ENCODE data around the gene NBAS.

NBAS gene

DNA sequence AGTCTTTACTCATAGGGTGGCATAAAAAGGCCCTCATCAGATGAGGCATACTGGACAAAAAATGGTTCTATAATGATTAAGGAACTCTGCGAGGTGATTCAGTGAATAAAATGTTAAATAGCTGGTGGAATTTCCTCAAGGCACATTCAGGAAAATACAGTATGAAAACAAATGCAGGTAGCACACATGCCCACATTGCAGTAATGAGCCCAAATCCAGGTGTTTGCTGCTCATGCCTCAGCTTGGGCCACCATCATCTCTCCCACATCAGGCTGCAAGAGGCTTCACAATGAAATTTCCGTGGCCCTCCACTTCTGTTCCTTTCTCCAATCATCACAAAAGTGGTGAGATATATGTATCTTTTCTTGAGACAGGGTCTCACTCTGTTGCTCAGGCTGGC, 298.3 kb downstream of the NBAS start:
- no peak overlapping the region for H3K18ac ChIP-seq (ENCODE audit: low read depth in 1 of 2, low read length in 2 of 2)
- H3K9ac ChIP-seq (ENCODE audit: low read length) = no peak overlapping the region
- no peak overlapping the region for H2AK5ac ChIP-seq (ENCODE audit: low read length, severe bottlenecking)
- no peak overlapping the region for H2BK120ac ChIP-seq (ENCODE audit: low read depth, low read length)
- no peak for DNase-seq
- H3K27me3 ChIP-seq (ENCODE audit: control insufficient read depth in 1 of 2, insufficient read depth in 1 of 2, low read length in 2 of 2) = no peaks in the 10 kb centered on the region
- no peak overlapping the region for H3K27ac ChIP-seq (ENCODE audit: low read length, poor library complexity, severe bottlenecking)
- H3K9me3 ChIP-seq (ENCODE audit: control insufficient read depth, low read length) = peaks cover 7% of the 10 kb centered on the region
- H2AFZ ChIP-seq (ENCODE audit: low read depth, low read length) = no peak overlapping the region
- H4K8ac ChIP-seq (ENCODE audit: low read length) = no peak overlapping the region
- no peak overlapping the region for H3K4me3 ChIP-seq (ENCODE audit: insufficient read depth in 1 of 2, low read depth in 1 of 2, low read length in 2 of 2)
- H3K4me1 ChIP-seq (ENCODE audit: control insufficient read depth, insufficient read depth, low read depth, low read length) = no peaks in the 10 kb centered on the region
- no peak overlapping the region for H3K23ac ChIP-seq (ENCODE audit: low read length in 2 of 2)
- no peak overlapping the region for H3K4me2 ChIP-seq (ENCODE audit: low read length, poor library complexity, severe bottlenecking)
- H2BK15ac ChIP-seq (ENCODE audit: low read depth, poor library complexity, severe bottlenecking) = peak overlapping the region; percentile 46
- H3K14ac ChIP-seq (ENCODE audit: low read length in 2 of 2) = no peak overlapping the region
- H2BK12ac ChIP-seq (ENCODE audit: low read length in 2 of 2) = no peak overlapping the region
- 100% methylated on average over 1 of the region's 2 CpGs for WGBS
- H3K36me3 ChIP-seq (ENCODE audit: control insufficient read depth in 1 of 2, insufficient read depth in 2 of 2, low read depth in 1 of 2, low read length in 2 of 2) = peaks cover 0 to 4% of the 10 kb centered on the region in 2 experiments
- peaks cover 8% of the 10 kb centered on the region for H3K79me1 ChIP-seq (replicated peaks; ENCODE audit: low read length, poor library complexity, severe bottlenecking)
- H2BK5ac ChIP-seq (ENCODE audit: low read depth, low read length, poor library complexity, severe bottlenecking) = no peak overlapping the region
- no peak overlapping the region for H4K91ac ChIP-seq (ENCODE audit: low read length)
- no peak overlapping the region for H3K4ac ChIP-seq (ENCODE audit: low read depth in 1 of 2, low read length in 2 of 2)

DNA sequence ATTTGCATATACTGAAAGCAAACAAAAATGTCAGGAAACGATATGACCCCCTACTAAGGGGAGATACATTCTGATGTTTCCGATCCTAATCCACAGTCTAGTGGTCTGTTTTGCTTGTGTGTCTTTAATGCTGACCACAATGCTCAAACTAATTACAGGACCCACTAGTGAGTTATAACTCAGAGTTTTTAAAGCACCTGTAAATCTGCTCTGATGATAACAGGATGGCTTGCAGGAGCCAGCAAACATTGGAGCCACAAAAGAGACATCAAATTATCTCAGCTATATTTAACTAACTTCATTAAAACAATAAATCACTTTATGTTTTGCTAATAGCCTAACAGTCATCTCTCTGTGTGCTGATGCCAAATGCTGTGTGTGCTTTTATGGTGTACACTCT, 300.3 kb downstream of the NBAS start:
- Histone ChIP-seq H3K4me1 (ENCODE audit: control insufficient read depth, insufficient read depth, low read depth, low read length) (no peaks in the 10 kb centered on the region), H2BK5ac (ENCODE audit: low read depth, low read length, poor library complexity, severe bottlenecking) (no peak overlapping the region), H3K36me3 (ENCODE audit: control insufficient read depth in 1 of 2, insufficient read depth in 2 of 2, low read depth in 1 of 2, low read length in 2 of 2) (peaks cover 0 to 4% of the 10 kb centered on the region in 2 experiments), H3K18ac (ENCODE audit: low read depth in 1 of 2, low read length in 2 of 2) (no peak overlapping the region), H3K4me2 (ENCODE audit: low read length, poor library complexity, severe bottlenecking) (no peak overlapping the region), H4K8ac (ENCODE audit: low read length) (no peak overlapping the region), H3K9me3 (ENCODE audit: control insufficient read depth, low read length) (peaks cover 7% of the 10 kb centered on the region), H4K91ac (ENCODE audit: low read length) (no peak overlapping the region), H3K79me1 (replicated peaks; ENCODE audit: low read length, poor library complexity, severe bottlenecking) (peaks cover 8% of the 10 kb centered on the region), H3K23ac (ENCODE audit: low read length in 2 of 2) (no peak overlapping the region), H2BK12ac (ENCODE audit: low read length in 2 of 2) (no peak overlapping the region), H3K4ac (ENCODE audit: low read depth in 1 of 2, low read length in 2 of 2) (no peak overlapping the region), H3K9ac (ENCODE audit: low read length) (no peak overlapping the region), H3K4me3 (ENCODE audit: insufficient read depth in 1 of 2, low read depth in 1 of 2, low read length in 2 of 2) (no peak overlapping the region), H3K27me3 (ENCODE audit: control insufficient read depth in 1 of 2, insufficient read depth in 1 of 2, low read length in 2 of 2) (no peaks in the 10 kb centered on the region), H3K27ac (ENCODE audit: low read length, poor library complexity, severe bottlenecking) (no peak overlapping the region), H2BK120ac (ENCODE audit: low read depth, low read length) (no peak overlapping the region), H3K14ac (ENCODE audit: low read length in 2 of 2) (no peak overlapping the region), H2AK5ac (ENCODE audit: low read length, severe bottlenecking) (no peak overlapping the region), H2AFZ (ENCODE audit: low read depth, low read length) (no peak overlapping the region), H2BK15ac (ENCODE audit: low read depth, poor library complexity, severe bottlenecking) (no peak overlapping the region)
- 100% methylated on average over 2 of the region's 2 CpGs for WGBS
- no peak for DNase-seq

DNA sequence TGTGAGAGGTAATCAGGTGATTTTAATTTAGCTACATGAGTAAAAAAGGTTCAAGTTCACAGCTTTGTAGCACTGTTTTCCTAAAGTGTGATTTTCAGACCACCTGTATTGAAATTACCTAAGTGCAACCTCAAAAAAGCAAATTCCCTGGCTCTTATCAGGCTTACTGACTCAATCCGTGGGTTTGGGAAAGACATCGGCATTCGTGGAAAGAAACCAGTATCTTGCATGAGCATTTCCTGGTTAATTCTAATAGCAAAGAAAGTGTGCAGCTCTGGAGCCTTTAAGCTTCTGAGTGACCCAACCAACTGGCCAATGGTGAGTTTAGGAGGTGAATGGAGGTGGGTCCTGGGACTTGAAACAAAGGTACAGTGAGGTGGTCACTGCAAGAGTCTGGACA, 300.9 kb downstream of the NBAS start:
- Histone ChIP-seq H3K4me1 (ENCODE audit: control insufficient read depth, insufficient read depth, low read depth, low read length) (no peaks in the 10 kb centered on the region), H3K23ac (ENCODE audit: low read length in 2 of 2) (no peak overlapping the region), H2BK15ac (ENCODE audit: low read depth, poor library complexity, severe bottlenecking) (no peak overlapping the region), H4K8ac (ENCODE audit: low read length) (no peak overlapping the region), H4K91ac (ENCODE audit: low read length) (no peak overlapping the region), H2AFZ (ENCODE audit: low read depth, low read length) (no peak overlapping the region), H2AK5ac (ENCODE audit: low read length, severe bottlenecking) (no peak overlapping the region), H3K4me2 (ENCODE audit: low read length, poor library complexity, severe bottlenecking) (no peak overlapping the region), H3K36me3 (ENCODE audit: control insufficient read depth in 1 of 2, insufficient read depth in 2 of 2, low read depth in 1 of 2, low read length in 2 of 2) (peaks cover 0 to 4% of the 10 kb centered on the region in 2 experiments), H3K4me3 (ENCODE audit: insufficient read depth in 1 of 2, low read depth in 1 of 2, low read length in 2 of 2) (no peak overlapping the region), H3K9me3 (ENCODE audit: control insufficient read depth, low read length) (peaks cover 7% of the 10 kb centered on the region), H3K27ac (ENCODE audit: low read length, poor library complexity, severe bottlenecking) (no peak overlapping the region), H3K14ac (ENCODE audit: low read length in 2 of 2) (no peak overlapping the region), H2BK120ac (ENCODE audit: low read depth, low read length) (no peak overlapping the region), H3K79me1 (replicated peaks; ENCODE audit: low read length, poor library complexity, severe bottlenecking) (peaks cover 8% of the 10 kb centered on the region), H3K4ac (ENCODE audit: low read depth in 1 of 2, low read length in 2 of 2) (no peak overlapping the region), H2BK12ac (ENCODE audit: low read length in 2 of 2) (no peak overlapping the region), H3K27me3 (ENCODE audit: control insufficient read depth in 1 of 2, insufficient read depth in 1 of 2, low read length in 2 of 2) (no peaks in the 10 kb centered on the region), H3K9ac (ENCODE audit: low read length) (no peak overlapping the region), H3K18ac (ENCODE audit: low read depth in 1 of 2, low read length in 2 of 2) (no peak overlapping the region), H2BK5ac (ENCODE audit: low read depth, low read length, poor library complexity, severe bottlenecking) (no peak overlapping the region)
- 98% methylated on average over 3 of the region's 3 CpGs for WGBS
- no peak for DNase-seq

DNA sequence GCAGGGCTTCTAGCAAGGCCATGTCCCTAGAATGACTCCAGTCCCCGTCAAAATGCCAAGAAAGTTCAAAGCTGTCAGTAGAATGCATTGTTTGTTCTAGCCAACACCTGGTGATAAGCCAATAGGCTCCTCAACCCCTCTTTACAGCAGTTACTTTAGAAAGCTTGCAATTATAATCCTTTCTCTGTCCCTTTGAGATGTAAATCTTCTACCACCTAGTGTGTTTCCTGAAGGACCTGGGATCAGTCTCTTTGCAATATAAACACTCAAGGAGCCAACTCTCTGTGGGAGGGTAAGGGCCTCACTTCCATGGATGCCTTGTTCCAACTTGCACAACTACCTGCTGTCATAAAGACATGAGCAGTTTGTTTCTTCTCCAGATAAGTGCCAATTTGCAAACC, 301.8 kb downstream of the NBAS start:
- Histone ChIP-seq H2BK15ac (ENCODE audit: low read depth, poor library complexity, severe bottlenecking) (no peak overlapping the region), H3K9me3 (ENCODE audit: control insufficient read depth, low read length) (peaks cover 7% of the 10 kb centered on the region), H2BK5ac (ENCODE audit: low read depth, low read length, poor library complexity, severe bottlenecking) (no peak overlapping the region), H3K4me1 (ENCODE audit: control insufficient read depth, insufficient read depth, low read depth, low read length) (no peaks in the 10 kb centered on the region), H3K4me3 (ENCODE audit: insufficient read depth in 1 of 2, low read depth in 1 of 2, low read length in 2 of 2) (no peak overlapping the region), H3K14ac (ENCODE audit: low read length in 2 of 2) (no peak overlapping the region), H3K36me3 (ENCODE audit: control insufficient read depth in 1 of 2, insufficient read depth in 2 of 2, low read depth in 1 of 2, low read length in 2 of 2) (peaks cover 0 to 4% of the 10 kb centered on the region in 2 experiments), H4K91ac (ENCODE audit: low read length) (no peak overlapping the region), H3K4ac (ENCODE audit: low read depth in 1 of 2, low read length in 2 of 2) (no peak overlapping the region), H2BK12ac (ENCODE audit: low read length in 2 of 2) (no peak overlapping the region), H3K27ac (ENCODE audit: low read length, poor library complexity, severe bottlenecking) (no peak overlapping the region), H2BK120ac (ENCODE audit: low read depth, low read length) (no peak overlapping the region), H3K18ac (ENCODE audit: low read depth in 1 of 2, low read length in 2 of 2) (no peak overlapping the region), H2AK5ac (ENCODE audit: low read length, severe bottlenecking) (no peak overlapping the region), H4K8ac (ENCODE audit: low read length) (no peak overlapping the region), H3K9ac (ENCODE audit: low read length) (no peak overlapping the region), H3K4me2 (ENCODE audit: low read length, poor library complexity, severe bottlenecking) (no peak overlapping the region), H3K23ac (ENCODE audit: low read length in 2 of 2) (no peak overlapping the region), H3K27me3 (ENCODE audit: control insufficient read depth in 1 of 2, insufficient read depth in 1 of 2, low read length in 2 of 2) (no peaks in the 10 kb centered on the region), H2AFZ (ENCODE audit: low read depth, low read length) (no peak overlapping the region), H3K79me1 (replicated peaks; ENCODE audit: low read length, poor library complexity, severe bottlenecking) (peaks cover 8% of the 10 kb centered on the region)
- WGBS = 73% methylated on average over 1 of the region's 1 CpG
- no peak for DNase-seq
